ENCODE data around the gene ELF5.

The ELF5 gene

DNA sequence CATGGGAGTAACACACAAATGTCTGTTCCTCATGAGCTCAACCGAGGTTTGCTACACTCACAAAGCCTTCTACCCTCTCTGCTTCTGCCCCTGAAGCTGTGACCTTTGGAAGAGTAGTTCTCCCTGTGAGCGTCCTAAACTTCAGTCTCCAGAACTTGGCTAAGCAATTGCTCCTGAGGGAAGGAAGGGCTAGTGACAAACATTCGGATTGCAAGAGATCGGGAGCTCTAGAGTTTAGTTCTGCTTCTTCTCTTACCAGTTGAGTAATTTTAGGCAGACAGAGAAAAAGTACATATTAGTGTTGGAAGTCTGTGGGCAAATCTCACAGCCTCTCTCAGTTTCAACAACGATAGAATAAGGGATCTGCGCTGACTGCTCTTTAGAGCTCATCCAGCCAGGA, 27.3 kb upstream of the ELF5 start:
- no peaks in the 10 kb centered on the region for H4K20me1 ChIP-seq (ENCODE audit: insufficient read depth, low read length)
- H3K27ac ChIP-seq (ENCODE audit: low read length), result no peak overlapping the region
- H3K4me1 ChIP-seq (ENCODE audit: insufficient read depth, low read length), result no peaks in the 10 kb centered on the region
- TF ChIP-seq, protein P1, sequence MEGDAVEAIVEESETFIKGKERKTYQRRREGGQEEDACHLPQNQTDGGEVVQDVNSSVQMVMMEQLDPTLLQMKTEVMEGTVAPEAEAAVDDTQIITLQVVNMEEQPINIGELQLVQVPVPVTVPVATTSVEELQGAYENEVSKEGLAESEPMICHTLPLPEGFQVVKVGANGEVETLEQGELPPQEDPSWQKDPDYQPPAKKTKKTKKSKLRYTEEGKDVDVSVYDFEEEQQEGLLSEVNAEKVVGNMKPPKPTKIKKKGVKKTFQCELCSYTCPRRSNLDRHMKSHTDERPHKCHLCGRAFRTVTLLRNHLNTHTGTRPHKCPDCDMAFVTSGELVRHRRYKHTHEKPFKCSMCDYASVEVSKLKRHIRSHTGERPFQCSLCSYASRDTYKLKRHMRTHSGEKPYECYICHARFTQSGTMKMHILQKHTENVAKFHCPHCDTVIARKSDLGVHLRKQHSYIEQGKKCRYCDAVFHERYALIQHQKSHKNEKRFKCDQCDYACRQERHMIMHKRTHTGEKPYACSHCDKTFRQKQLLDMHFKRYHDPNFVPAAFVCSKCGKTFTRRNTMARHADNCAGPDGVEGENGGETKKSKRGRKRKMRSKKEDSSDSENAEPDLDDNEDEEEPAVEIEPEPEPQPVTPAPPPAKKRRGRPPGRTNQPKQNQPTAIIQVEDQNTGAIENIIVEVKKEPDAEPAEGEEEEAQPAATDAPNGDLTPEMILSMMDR (IDR thresholded peaks at IDR 0.05; ENCODE audit: borderline replicate concordance, extremely low read depth, low read length, poor library complexity, severe bottlenecking), result no peak
- no peak for TF ChIP-seq EZH2 (IDR thresholded peaks at IDR 0.05; ENCODE audit: borderline replicate concordance, low read depth, low read length, severe bottlenecking)
- H3K27me3 ChIP-seq (ENCODE audit: insufficient read depth, low read length, poor library complexity), result peaks cover 4% of the 10 kb centered on the region
- no peak overlapping the region for H3K4me3 ChIP-seq (ENCODE audit: low read depth in 1 of 2, low read length in 2 of 2)
- H2AFZ ChIP-seq (ENCODE audit: low read depth, low read length), result no peak overlapping the region
- no peak overlapping the region for H3K4me2 ChIP-seq (ENCODE audit: insufficient read depth, low read length)
- H3K79me2 ChIP-seq (ENCODE audit: insufficient read depth, low read length), result no peaks in the 10 kb centered on the region
- DNase-seq (no peak), ATAC-seq (ENCODE audit: insufficient read depth, low read depth) (no peak)
- H3K36me3 ChIP-seq (ENCODE audit: insufficient read depth, low read length), result no peaks in the 10 kb centered on the region
- no peak overlapping the region for H3K9ac ChIP-seq (ENCODE audit: low read depth, low read length)
- H3K9me3 ChIP-seq (ENCODE audit: insufficient read depth, low read length, severe bottlenecking), result no peaks in the 10 kb centered on the region

DNA sequence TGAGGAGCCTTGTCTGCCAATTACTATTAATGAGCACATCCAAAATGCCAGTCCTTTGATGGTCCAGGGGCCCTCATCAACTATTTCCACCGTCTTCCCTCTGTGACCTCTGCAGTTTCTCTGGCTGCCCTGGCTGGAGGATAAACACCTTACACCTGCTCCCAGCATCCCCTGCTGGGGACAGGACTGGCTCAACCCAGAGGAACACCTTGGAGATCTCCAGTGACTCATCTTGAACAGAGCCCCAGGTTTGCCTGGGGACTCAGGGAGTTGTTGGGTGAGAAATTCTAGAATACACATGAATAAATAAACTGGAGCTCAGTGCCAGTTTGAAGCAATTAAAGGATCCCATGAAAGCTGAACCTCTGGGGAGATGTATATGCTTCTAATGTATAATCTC, 24.0 kb upstream of the ELF5 start:
- ATAC-seq (ENCODE audit: insufficient read depth, low read depth) (no peak), DNase-seq (no peak)
- Histone ChIP-seq H3K9ac (ENCODE audit: low read depth, low read length) (no peak overlapping the region), H3K36me3 (ENCODE audit: insufficient read depth, low read length) (no peaks in the 10 kb centered on the region), H3K79me2 (ENCODE audit: insufficient read depth, low read length) (no peaks in the 10 kb centered on the region), H3K9me3 (ENCODE audit: insufficient read depth, low read length, severe bottlenecking) (no peaks in the 10 kb centered on the region), H4K20me1 (ENCODE audit: insufficient read depth, low read length) (no peaks in the 10 kb centered on the region), H3K4me3 (ENCODE audit: low read depth in 1 of 2, low read length in 2 of 2) (no peak overlapping the region), H3K27ac (ENCODE audit: low read length) (no peak overlapping the region), H3K27me3 (ENCODE audit: insufficient read depth, low read length, poor library complexity) (no peaks in the 10 kb centered on the region), H3K4me2 (ENCODE audit: insufficient read depth, low read length) (no peak overlapping the region), H3K4me1 (ENCODE audit: insufficient read depth, low read length) (no peaks in the 10 kb centered on the region), H2AFZ (ENCODE audit: low read depth, low read length) (no peak overlapping the region)
- TF ChIP-seq, protein P1 (IDR thresholded peaks at IDR 0.05; ENCODE audit: borderline replicate concordance, extremely low read depth, low read length, poor library complexity, severe bottlenecking), result no peak
- no peak for TF ChIP-seq EZH2 (IDR thresholded peaks at IDR 0.05; ENCODE audit: borderline replicate concordance, low read depth, low read length, severe bottlenecking)

DNA sequence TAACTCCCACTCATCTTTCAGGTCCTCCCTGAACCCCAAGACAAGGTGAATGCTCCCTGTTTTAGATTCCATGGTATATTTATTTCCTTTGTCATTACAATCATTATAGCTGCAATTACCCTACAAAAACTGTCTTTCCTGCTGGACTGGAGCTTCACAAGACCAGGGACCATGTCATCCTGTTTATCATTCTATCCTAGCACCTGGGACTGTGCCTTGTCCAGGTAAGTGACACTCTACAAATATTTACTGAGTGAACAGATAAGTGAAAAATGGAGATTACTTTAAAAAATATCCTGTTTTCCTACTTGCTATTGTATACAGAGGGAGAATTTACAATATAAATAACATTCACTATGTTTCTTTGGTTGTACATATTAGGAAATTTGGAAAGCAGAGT, 22.5 kb upstream of the ELF5 start:
- no peak for DNase-seq
- ATAC-seq (ENCODE audit: insufficient read depth, low read depth), result no peak
- no peak overlapping the region for H3K27ac ChIP-seq (ENCODE audit: low read length)

More for the DNA sequence above, 22.5 kb upstream of the ELF5 start:
- H3K9ac ChIP-seq (ENCODE audit: low read depth, low read length), result no peak overlapping the region
- no peak overlapping the region for H3K4me3 ChIP-seq (ENCODE audit: low read depth in 1 of 2, low read length in 2 of 2)
- no peaks in the 10 kb centered on the region for H3K9me3 ChIP-seq (ENCODE audit: insufficient read depth, low read length, severe bottlenecking)
- no peak overlapping the region for H3K4me2 ChIP-seq (ENCODE audit: insufficient read depth, low read length)
- H3K36me3 ChIP-seq (ENCODE audit: insufficient read depth, low read length), result no peaks in the 10 kb centered on the region
- H2AFZ ChIP-seq (ENCODE audit: low read depth, low read length), result no peak overlapping the region
- H3K79me2 ChIP-seq (ENCODE audit: insufficient read depth, low read length), result no peaks in the 10 kb centered on the region
- no peaks in the 10 kb centered on the region for H4K20me1 ChIP-seq (ENCODE audit: insufficient read depth, low read length)
- TF ChIP-seq, protein P1 (IDR thresholded peaks at IDR 0.05; ENCODE audit: borderline replicate concordance, extremely low read depth, low read length, poor library complexity, severe bottlenecking), result no peak
- TF ChIP-seq EZH2 (IDR thresholded peaks at IDR 0.05; ENCODE audit: borderline replicate concordance, low read depth, low read length, severe bottlenecking), result no peak
- no peaks in the 10 kb centered on the region for H3K27me3 ChIP-seq (ENCODE audit: insufficient read depth, low read length, poor library complexity)
- no peaks in the 10 kb centered on the region for H3K4me1 ChIP-seq (ENCODE audit: insufficient read depth, low read length)
